Suprapubic skin (tissue), 4 donors: ENCODE measurements around the gene ATP1B1. TPM values are rescaled to one million over a fixed set of nuclear protein-coding genes. Genes with fewer than 3 reads are reported as not detected.

Experiments
- DNase-seq, 2 donors: peaks; one replicate each; pipeline ENCODE4 v3.0.0-alpha.2; 2019; ENCODE audit warnings: low spot score in 2 of 2
- H3K27ac ChIP-seq: fragments of 200-600 bp; sonication (generic); one replicate; pipeline ENCODE4 v1.5.1; 2019
- H3K27me3 ChIP-seq: fragments of 200-600 bp; sonication (generic); one replicate; pipeline ENCODE4 v1.5.1; 2019
- H3K36me3 ChIP-seq: fragments of 200-600 bp; sonication (generic); one replicate; pipeline ENCODE4 v1.5.1; 2019
- H3K4me1 ChIP-seq: fragments of 200-600 bp; sonication (generic); one replicate; pipeline ENCODE4 v1.5.1; 2019
- H3K4me3 ChIP-seq: fragments of 200-600 bp; sonication (generic); one replicate; pipeline ENCODE4 v1.5.1; 2019; ENCODE audit warnings: mild to moderate bottlenecking
- H3K9me3 ChIP-seq: fragments of 200-600 bp; sonication (generic); one replicate; pipeline ENCODE4 v1.5.1; 2019
- CTCF ChIP-seq, 2 donors: fragments of 200-600 bp in 1 of 2; fragments of 450-650 bp in 1 of 2; sonication (generic) in 1 of 2; IDR thresholded peaks; one replicate each; pipeline ENCODE4 v1.5.1; 2016 to 2019; ENCODE audit warnings: antibody characterized with exemption in 2 of 2, mild to moderate bottlenecking in 1 of 2, moderate library complexity in 1 of 2
- EP300 ChIP-seq: sonication (generic); formaldehyde crosslinking; IDR thresholded peaks from one replicate; pipeline ENCODE4 v1.6.1; 2017; ENCODE audit warnings: antibody characterized with exemption
- POLR2A ChIP-seq, 2 donors: fragments of 450-650 bp; IDR thresholded peaks; one replicate each; pipeline ENCODE4 v1.6.1; 2017; ENCODE audit warnings: antibody characterized with exemption in 2 of 2, mild to moderate bottlenecking in 2 of 2, moderate library complexity in 2 of 2
- POLR2AphosphoS5 ChIP-seq, 3 donors: sonication (generic); formaldehyde crosslinking; IDR thresholded peaks; one replicate each; pipeline ENCODE4 v1.6.1; 2017; ENCODE audit warnings: antibody characterized with exemption in 3 of 3
- WGBS: methylation state at CpG from one replicate; pipeline ENCODE4 v1.1.5; 2018; 5-methylcytosine and 5-hydroxymethylcytosine counted together
- total RNA-seq, 4 donors: library from RNA; depleted of rRNA; stranded (reverse); fragments of >200 nt; gene quantifications; one replicate each; pipeline ENCODE4 v1.1.0, GENCODE V29; 2016

Gene ATP1B1
- total RNA-seq, 4 donors from 2014 or later, result 63.3 to 150 (median 108) TPM

DNA sequence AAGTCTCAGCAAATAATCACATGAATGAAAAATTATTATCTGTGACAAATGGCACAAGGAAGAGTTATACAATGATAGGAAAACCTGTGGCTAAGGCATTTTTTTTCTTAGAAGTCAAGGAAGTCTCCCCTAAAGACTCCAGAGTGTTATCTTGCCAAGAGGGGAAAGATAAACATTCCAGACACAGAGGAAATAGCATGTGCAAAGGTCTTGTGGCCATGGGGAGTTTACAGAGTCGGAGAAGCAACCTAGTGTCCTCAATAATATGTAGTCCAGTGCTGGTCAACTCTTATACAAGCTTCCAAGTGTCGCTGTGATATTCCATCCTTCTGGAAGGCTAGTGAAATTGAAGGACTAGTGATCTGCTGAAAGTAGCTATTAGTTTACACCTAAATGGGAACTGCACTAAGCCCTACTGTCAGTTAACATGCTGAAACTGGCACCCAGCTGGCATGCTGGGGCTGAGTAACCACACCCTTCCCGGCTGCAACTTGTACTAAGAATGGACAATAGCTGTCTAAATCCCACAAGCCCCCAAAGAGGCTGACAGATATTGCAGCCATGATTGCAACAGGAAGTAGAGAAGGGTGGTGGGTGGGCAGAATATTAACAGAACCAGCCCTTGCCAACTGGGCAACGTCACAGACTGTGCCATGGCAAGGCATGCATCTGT is 11.5 kb upstream of the ATP1B1 start:
- no peaks in the 10 kb centered on the region for H3K27me3 ChIP-seq
- peaks cover 3% of the 10 kb centered on the region for H3K4me1 ChIP-seq
- no peak overlapping the region for H3K27ac ChIP-seq
- H3K4me3 ChIP-seq, result no peak overlapping the region
- no peaks in the 10 kb centered on the region for H3K9me3 ChIP-seq
- no peaks in the 10 kb centered on the region for H3K36me3 ChIP-seq
- TF ChIP-seq POLR2A (IDR thresholded peaks at IDR 0.05) (no peak), EP300 (no peak), CTCF (IDR thresholded peaks at IDR 0.05) (no peak), POLR2AphosphoS5 (IDR thresholded peaks at IDR 0.05) (no peak)
- DNase-seq, result no peak
- 55% methylated on average over 4 of the region's 4 CpGs for WGBS

DNA sequence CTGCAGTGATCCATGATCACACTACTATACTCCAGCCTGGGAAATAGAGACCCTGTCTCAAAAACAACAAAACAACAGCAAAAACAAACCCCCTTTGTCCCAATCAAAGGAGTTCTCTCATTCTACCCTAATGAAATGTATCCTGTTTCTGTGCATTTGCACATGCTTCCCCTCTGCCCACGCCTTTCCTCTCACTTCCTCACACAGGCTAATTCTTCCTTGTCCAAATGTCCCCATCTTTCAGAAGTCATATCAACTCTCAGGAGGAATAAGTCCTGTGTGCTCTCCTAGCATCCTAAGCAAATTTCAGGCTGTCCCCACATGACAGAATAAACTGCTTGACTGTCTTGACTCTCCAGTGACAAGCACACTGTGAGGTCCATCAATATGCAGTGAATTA is 8.1 kb upstream of the ATP1B1 start:
- DNase-seq, result no peak
- TF ChIP-seq CTCF (IDR thresholded peaks at IDR 0.05) (no peak), EP300 (no peak), POLR2AphosphoS5 (IDR thresholded peaks at IDR 0.05) (no peak), POLR2A (IDR thresholded peaks at IDR 0.05) (no peak)
- Histone ChIP-seq H3K9me3 (no peaks in the 10 kb centered on the region), H3K36me3 (no peaks in the 10 kb centered on the region), H3K4me1 (peaks cover 16% of the 10 kb centered on the region), H3K4me3 (no peak overlapping the region), H3K27me3 (no peaks in the 10 kb centered on the region), H3K27ac (no peak overlapping the region)
- 86% methylated on average over 1 of the region's 1 CpG for WGBS

GRCh38 chr1:169099561-169099960 is 6.9 kb upstream of the ATP1B1 start:
- H3K36me3 ChIP-seq, result no peaks in the 10 kb centered on the region
- DNase-seq, result no peak
- H3K9me3 ChIP-seq, result no peaks in the 10 kb centered on the region
- 79% methylated on average over 2 of the region's 2 CpGs for whole genome bisulfite sequencing
- peaks cover 21% of the 10 kb centered on the region for H3K4me1 ChIP-seq
- no peaks in the 10 kb centered on the region for H3K27me3 ChIP-seq
- TF ChIP-seq POLR2A (IDR thresholded peaks at IDR 0.05) (no peak), CTCF (IDR thresholded peaks at IDR 0.05) (no peak), POLR2AphosphoS5 (IDR thresholded peaks at IDR 0.05) (no peak), EP300 (no peak)
- H3K4me3 ChIP-seq, result no peak overlapping the region
- H3K27ac ChIP-seq, result no peak overlapping the region

DNA sequence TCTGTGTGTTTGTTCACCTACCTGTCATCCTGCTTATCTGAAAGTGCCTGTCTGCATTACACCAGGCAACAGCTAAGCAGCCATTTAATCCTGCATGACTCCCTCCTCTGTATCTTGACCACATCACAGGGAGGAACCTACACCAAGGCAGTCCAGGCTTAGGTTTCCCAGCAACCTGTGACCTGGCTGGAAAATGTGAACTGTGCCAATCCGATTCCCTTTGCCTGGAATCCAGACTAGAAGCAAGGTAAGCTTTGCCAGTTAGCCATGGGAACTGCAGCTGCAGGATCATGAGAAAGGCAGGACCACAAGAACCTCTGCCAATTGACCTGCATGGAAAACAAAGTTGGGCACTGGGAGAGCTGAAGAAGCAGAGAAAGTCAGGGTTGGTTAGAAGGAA is 6.3 kb upstream of the ATP1B1 start:
- peaks cover 23% of the 10 kb centered on the region for H3K4me1 ChIP-seq
- H3K27me3 ChIP-seq, result no peaks in the 10 kb centered on the region
- no peak overlapping the region for H3K27ac ChIP-seq
- WGBS, result 64% methylated on average over 1 of the region's 1 CpG
- no peak overlapping the region for H3K4me3 ChIP-seq
- no peak for DNase-seq
- no peaks in the 10 kb centered on the region for H3K9me3 ChIP-seq
- no peaks in the 10 kb centered on the region for H3K36me3 ChIP-seq
- no peak for TF ChIP-seq POLR2AphosphoS5 (IDR thresholded peaks at IDR 0.05)
- no peak for TF ChIP-seq POLR2A (IDR thresholded peaks at IDR 0.05)
- no peak for TF ChIP-seq CTCF (IDR thresholded peaks at IDR 0.05)
- no peak for TF ChIP-seq EP300

DNA sequence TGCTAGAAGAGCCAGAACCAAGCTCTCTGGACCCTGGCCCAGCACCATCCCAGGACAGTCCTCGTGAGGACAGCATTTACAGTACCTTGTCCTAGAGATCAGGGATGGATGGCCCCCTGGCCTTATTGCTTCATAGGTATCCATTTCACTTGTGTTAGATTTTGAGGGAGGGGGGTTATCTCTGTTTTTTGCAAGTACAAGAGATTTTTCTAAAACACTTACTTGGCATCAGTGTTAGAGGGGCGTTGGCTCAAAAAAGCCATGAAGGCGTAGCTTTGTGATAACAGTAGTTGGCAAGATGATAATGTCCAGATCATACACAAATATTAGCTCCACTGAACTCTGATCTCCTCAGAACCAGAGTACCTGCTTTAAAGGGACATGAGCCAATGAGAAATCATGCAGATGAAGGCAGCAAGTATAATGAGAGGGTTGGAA is 5.8 kb upstream of the ATP1B1 start:
- H3K36me3 ChIP-seq, result no peaks in the 10 kb centered on the region

More for the DNA sequence above, 5.8 kb upstream of the ATP1B1 start:
- H3K27ac ChIP-seq, result no peak overlapping the region
- no peak overlapping the region for H3K4me3 ChIP-seq
- TF ChIP-seq EP300, result no peak
- no peak for TF ChIP-seq CTCF (IDR thresholded peaks at IDR 0.05)
- TF ChIP-seq POLR2AphosphoS5 (IDR thresholded peaks at IDR 0.05), result no peak
- no peak for TF ChIP-seq POLR2A (IDR thresholded peaks at IDR 0.05)
- H3K27me3 ChIP-seq, result no peaks in the 10 kb centered on the region
- no peak for DNase-seq
- H3K4me1 ChIP-seq, result peaks cover 25% of the 10 kb centered on the region
- 83% methylated on average over 3 of the region's 3 CpGs for WGBS
- H3K9me3 ChIP-seq, result no peaks in the 10 kb centered on the region
